Camera-type eye (tissue), 1 donor: ENCODE measurements around the gene SENP2. TPM values are rescaled to one million over a fixed set of nuclear protein-coding genes. Genes with fewer than 3 reads are reported as not detected.

Experiments
- total RNA-seq: library from RNA; depleted of rRNA; stranded (reverse); fragments of >200 nt; gene quantifications from one replicate; pipeline ENCODE4 v1.2.3, GENCODE V29; 2014

Gene SENP2
- 55.0 TPM for total RNA-seq

GRCh38 chr3:185585859-185586685 is at the start of gene SENP2:
Gene SENP2, plus strand, starts transcription at chr3:185586295. Its CDS starts 119 bp downstream, at chr3:185586414.

DNA sequence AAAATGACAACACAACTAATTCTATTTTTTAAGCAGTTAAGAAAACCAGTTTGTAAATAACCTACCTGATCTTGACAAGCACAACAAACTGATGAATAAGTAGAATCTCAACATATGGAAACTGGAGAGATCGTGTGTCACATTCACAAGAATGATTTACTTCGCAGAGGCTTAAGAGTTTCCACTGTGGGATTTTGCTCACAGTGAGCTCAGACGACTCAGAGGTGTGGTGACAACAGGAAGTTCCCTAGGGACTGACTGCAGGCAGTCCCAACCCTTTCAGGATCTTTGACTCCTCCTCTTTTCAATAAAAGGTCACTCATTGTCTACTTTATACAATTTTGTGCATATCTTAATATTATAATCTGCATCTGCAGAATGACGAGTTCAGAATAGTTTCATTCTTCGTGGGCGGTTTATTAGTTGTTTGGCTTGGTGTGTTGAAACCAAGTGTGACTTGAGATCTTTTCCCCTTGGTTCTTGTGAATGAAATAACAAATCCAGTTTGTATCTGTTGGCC is 33.7 kb upstream of the SENP2 start, which contains the start of gene LIPH:
Gene LIPH (minus strand): TSS at position 231 of the 520 bp plus-strand sequence. CDS start 117 bp downstream, at position 114.

Other genes starting within 250 kb of the SENP2 start
- gene MAP3K13, start 223.2 kb upstream of the SENP2 start, total RNA-seq = 69.7 TPM
- 17.8 TPM for gene TMEM41A, start 87.3 kb upstream of the SENP2 start, total RNA-seq
- 3.3 TPM for gene LIPH, start 33.7 kb upstream of the SENP2 start, total RNA-seq
- gene IGF2BP2, start 238.7 kb downstream of the SENP2 start, total RNA-seq = 84.2 TPM